ENCODE measurements around the gene MLPH. TPM values are rescaled to one million over a fixed set of nuclear protein-coding genes. Genes with fewer than 3 reads are reported as not detected.

MLPH gene
- total RNA-seq, 2 experiments from 2014 or later, result not detected

GRCh38 chr2:237540823-237541222 is 53.8 kb downstream of the MLPH start:
- no peak overlapping the region for H3K4me3 Mint-ChIP-seq
- DNase-seq, result no peak
- no peaks in the 10 kb centered on the region for H3K27me3 Mint-ChIP-seq
- no peak overlapping the region for H3K27ac Mint-ChIP-seq
- CTCF ChIA-PET, result interaction anchor here (2.3 kb wide), 1 partner anchor 31 kb away, joined by 7 read pairs; no protein-coding TSS in a partner anchor
- H3K9me3 Mint-ChIP-seq (ENCODE audit: low read depth), result no peaks in the 10 kb centered on the region
- H3K36me3 Mint-ChIP-seq, result no peaks in the 10 kb centered on the region
- no peak for ATAC-seq
- no peaks in the 10 kb centered on the region for H3K4me1 Mint-ChIP-seq

- H3K27ac Mint-ChIP-seq, result no peak overlapping the region
- H3K9me3 Mint-ChIP-seq (ENCODE audit: low read depth), result no peaks in the 10 kb centered on the region
- H3K4me1 Mint-ChIP-seq, result no peaks in the 10 kb centered on the region
- DNase-seq (no peak), ATAC-seq (no peak)
- no peaks in the 10 kb centered on the region for H3K36me3 Mint-ChIP-seq
- H3K27me3 Mint-ChIP-seq, result no peaks in the 10 kb centered on the region
- CTCF ChIA-PET, result interaction anchor here (2.3 kb wide), 1 partner anchor 31 kb away, joined by 7 read pairs; no protein-coding TSS in a partner anchor
- H3K4me3 Mint-ChIP-seq, result no peak overlapping the region
Measured at GRCh38 chr2:237541243-237541642, 54.2 kb downstream of the MLPH start.

GRCh38 chr2:237542001-237542704 is 55.1 kb downstream of the MLPH start:
- H3K27ac Mint-ChIP-seq, result no peak overlapping the region
- CTCF ChIA-PET, result no interaction called here
- H3K4me1 Mint-ChIP-seq, result no peaks in the 10 kb centered on the region
- no peak for ATAC-seq
- H3K4me3 Mint-ChIP-seq, result no peak overlapping the region
- DNase-seq, result no peak
- H3K36me3 Mint-ChIP-seq, result no peaks in the 10 kb centered on the region
- H3K27me3 Mint-ChIP-seq, result peaks cover 2% of the 10 kb centered on the region
- no peaks in the 10 kb centered on the region for H3K9me3 Mint-ChIP-seq (ENCODE audit: low read depth)

- Mint-ChIP-seq H3K36me3 (no peaks in the 10 kb centered on the region), H3K4me3 (no peak overlapping the region), H3K9me3 (ENCODE audit: low read depth) (no peaks in the 10 kb centered on the region), H3K27ac (no peak overlapping the region), H3K4me1 (no peaks in the 10 kb centered on the region), H3K27me3 (peaks cover 9% of the 10 kb centered on the region)
- CTCF ChIA-PET, result interaction anchor here (0.8 to 1.2 kb wide), 2 partner anchors 26 to 34 kb away, joined by 3 read pairs; no protein-coding TSS in a partner anchor
- no peak for ATAC-seq
- DNase-seq, result no peak
Measured at GRCh38 chr2:237546040-237546875, 59.2 kb downstream of the MLPH start.

GRCh38 chr2:237546876-237547395 is 59.9 kb downstream of the MLPH start:
- H3K9me3 Mint-ChIP-seq (ENCODE audit: low read depth), result no peaks in the 10 kb centered on the region
- no peak for ATAC-seq
- DNase-seq, result no peak
- CTCF ChIA-PET, result interaction anchor here (0.8 to 1.2 kb wide), 2 partner anchors 25 to 34 kb away, joined by 3 read pairs; no protein-coding TSS in a partner anchor
- no peaks in the 10 kb centered on the region for H3K4me1 Mint-ChIP-seq
- H3K27me3 Mint-ChIP-seq, result peaks cover 10% of the 10 kb centered on the region
- no peaks in the 10 kb centered on the region for H3K36me3 Mint-ChIP-seq
- H3K27ac Mint-ChIP-seq, result no peak overlapping the region
- no peak overlapping the region for H3K4me3 Mint-ChIP-seq

GRCh38 chr2:237547841-237548416 is 60.9 kb downstream of the MLPH start:
- Mint-ChIP-seq H3K36me3 (no peaks in the 10 kb centered on the region), H3K9me3 (ENCODE audit: low read depth) (no peaks in the 10 kb centered on the region), H3K27me3 (peaks cover 10% of the 10 kb centered on the region), H3K4me3 (no peak overlapping the region), H3K4me1 (no peaks in the 10 kb centered on the region), H3K27ac (no peak overlapping the region)
- ATAC-seq (no peak), DNase-seq (no peak)
- CTCF ChIA-PET, result interaction anchor here (1.2 kb wide), 1 partner anchor 24 kb away, joined by 3 read pairs; no protein-coding TSS in a partner anchor

- CTCF ChIA-PET, result interaction anchor here (0.8 kb wide), 1 partner anchor 36 kb away, joined by 3 read pairs; no protein-coding TSS in a partner anchor
- Mint-ChIP-seq H3K36me3 (no peaks in the 10 kb centered on the region), H3K4me1 (no peaks in the 10 kb centered on the region), H3K4me3 (no peak overlapping the region), H3K27ac (no peak overlapping the region), H3K9me3 (ENCODE audit: low read depth) (peaks cover 2% of the 10 kb centered on the region), H3K27me3 (peaks cover 15% of the 10 kb centered on the region)
- DNase-seq (no peak), ATAC-seq (no peak)
Measured at GRCh38 chr2:237549216-237549615, 62.2 kb downstream of the MLPH start.

GRCh38 chr2:237549643-237550415 is 62.8 kb downstream of the MLPH start:
- Mint-ChIP-seq H3K27me3 (peaks cover 17% of the 10 kb centered on the region), H3K27ac (no peak overlapping the region)
- CTCF ChIA-PET, result interaction anchor here (0.7 to 0.8 kb wide), 2 partner anchors 37 to 263 kb away, joined by 3 read pairs; no protein-coding TSS in a partner anchor

GRCh38 chr2:237551071-237551574 is 64.1 kb downstream of the MLPH start:
- H3K27ac Mint-ChIP-seq, result no peak overlapping the region
- H3K4me3 Mint-ChIP-seq, result no peak overlapping the region
- H3K27me3 Mint-ChIP-seq, result peaks cover 21% of the 10 kb centered on the region
- no peaks in the 10 kb centered on the region for H3K4me1 Mint-ChIP-seq
- no peak for DNase-seq
- no peak for ATAC-seq
- CTCF ChIA-PET, result interaction anchor here (1.8 kb wide), 1 partner anchor 21 kb away, joined by 6 read pairs; no protein-coding TSS in a partner anchor
- H3K36me3 Mint-ChIP-seq, result peaks cover 2% of the 10 kb centered on the region
- H3K9me3 Mint-ChIP-seq (ENCODE audit: low read depth), result peaks cover 8% of the 10 kb centered on the region

More at GRCh38 chr2:237549643-237550415, 62.8 kb downstream of the MLPH start:
- Mint-ChIP-seq H3K9me3 (ENCODE audit: low read depth) (peaks cover 6% of the 10 kb centered on the region), H3K36me3 (no peaks in the 10 kb centered on the region), H3K4me1 (no peaks in the 10 kb centered on the region), H3K4me3 (no peak overlapping the region)
- no peak for ATAC-seq
- no peak for DNase-seq

- Mint-ChIP-seq H3K4me3 (no peak overlapping the region), H3K4me1 (peaks cover 10% of the 10 kb centered on the region), H3K27me3 (peaks cover 30% of the 10 kb centered on the region), H3K27ac (no peak overlapping the region), H3K36me3 (peaks cover 4% of the 10 kb centered on the region), H3K9me3 (ENCODE audit: low read depth) (peaks cover 8% of the 10 kb centered on the region)
- CTCF ChIA-PET, result no interaction called here
- DNase-seq (no peak), ATAC-seq (no peak)
Measured at GRCh38 chr2:237552908-237553307, 65.9 kb downstream of the MLPH start.

- ATAC-seq, result no peak
- no peak for DNase-seq
- H3K4me1 Mint-ChIP-seq, result peaks cover 13% of the 10 kb centered on the region
- no peak overlapping the region for H3K27ac Mint-ChIP-seq
- H3K9me3 Mint-ChIP-seq (ENCODE audit: low read depth), result peaks cover 8% of the 10 kb centered on the region
- CTCF ChIA-PET, result no interaction called here
- H3K4me3 Mint-ChIP-seq, result no peak overlapping the region
- H3K36me3 Mint-ChIP-seq, result peaks cover 4% of the 10 kb centered on the region
- H3K27me3 Mint-ChIP-seq, result peaks cover 32% of the 10 kb centered on the region
Measured at GRCh38 chr2:237553948-237554347, 66.9 kb downstream of the MLPH start.

- no peak for ATAC-seq
- peaks cover 38% of the 10 kb centered on the region for H3K27me3 Mint-ChIP-seq
- CTCF ChIA-PET, result interaction anchor here (1.3 to 1.5 kb wide), 2 partner anchors 16 to 43 kb away, joined by 5 to 8 read pairs; no protein-coding TSS in a partner anchor
Measured at GRCh38 chr2:237555560-237555959, 68.5 kb downstream of the MLPH start.

More at GRCh38 chr2:237555560-237555959, 68.5 kb downstream of the MLPH start:
- Mint-ChIP-seq H3K4me1 (peaks cover 13% of the 10 kb centered on the region), H3K9me3 (ENCODE audit: low read depth) (peaks cover 8% of the 10 kb centered on the region), H3K36me3 (peaks cover 4% of the 10 kb centered on the region), H3K4me3 (no peak overlapping the region), H3K27ac (no peak overlapping the region)
- DNase-seq, result no peak
